CD8-positive, alpha-beta memory T cell (primary cell): Measurements from ENCODE around the gene ME3. TPM values are rescaled to one million over a fixed set of nuclear protein-coding genes. Genes with fewer than 3 reads are reported as not detected.

Source experiments
- CTCF ChIA-PET: fragments of 350-600 bp; sonication (Branson Sonifier 250); formaldehyde crosslinking; loops from one replicate; lab custom pipeline; 2021; ENCODE audit warnings: antibody characterized with exemption; lab: Charles Lee
- POLR2A ChIA-PET: fragments of 350-600 bp; sonication (Branson Sonifier 250); formaldehyde crosslinking; loops from one replicate; lab custom pipeline; 2021; ENCODE audit warnings: antibody characterized with exemption; lab: Charles Lee
- DNase-seq, 5 donors: peaks; one replicate each; pipeline versions ENCODE4 v3.0.0 to v3.0.0-alpha.2; 2020 to 2022; ENCODE audit warnings: mixed read lengths in 1 of 5
- H3K27ac ChIP-seq: one replicate; pipeline ENCODE4 v1.7.0; 2013; ENCODE audit warnings: low read depth, mild to moderate bottlenecking, low read length, moderate library complexity
- H3K27me3 ChIP-seq: 2 replicates; pipeline ENCODE4 v1.7.0; 2013; ENCODE audit warnings: low read length, mild to moderate bottlenecking; ENCODE audit not compliant: insufficient read depth, poor library complexity, severe bottlenecking
- H3K36me3 ChIP-seq: 2 replicates; pipeline ENCODE4 v1.7.0; 2013; ENCODE audit warnings: mild to moderate bottlenecking, low read length, moderate library complexity; ENCODE audit not compliant: insufficient read depth
- H3K4me1 ChIP-seq: 2 replicates; pipeline ENCODE4 v1.7.0; 2013; ENCODE audit warnings: mild to moderate bottlenecking, low read length, moderate library complexity; ENCODE audit not compliant: insufficient read depth
- H3K4me3 ChIP-seq: 2 replicates; pipeline ENCODE4 v1.7.0; 2013; ENCODE audit warnings: mild to moderate bottlenecking, low read length
- H3K9me3 ChIP-seq: 2 replicates; pipeline ENCODE4 v1.7.0; 2013; ENCODE audit warnings: mild to moderate bottlenecking, low read length
- H3K27ac Mint-ChIP-seq, 8 donors: one replicate each; pipeline ENCODE4 v1.8.0; 2020 to 2021; ENCODE audit warnings: mixed read lengths in 8 of 8, mild to moderate bottlenecking in 6 of 8, inconsistent platforms in 3 of 8, moderate library complexity in 3 of 8
- H3K27me3 Mint-ChIP-seq, 2 donors: one replicate each; pipeline ENCODE4 v1.8.0; 2020 to 2021; ENCODE audit warnings: mixed read lengths in 2 of 2, mild to moderate bottlenecking in 1 of 2, moderate library complexity in 1 of 2
- H3K36me3 Mint-ChIP-seq, 3 donors: one replicate each; pipeline ENCODE4 v1.8.0; 2020 to 2021; ENCODE audit warnings: mixed read lengths in 3 of 3, inconsistent platforms in 1 of 3, mild to moderate bottlenecking in 1 of 3
- H3K4me1 Mint-ChIP-seq, 3 donors: one replicate each; pipeline ENCODE4 v1.8.0; 2020 to 2021; ENCODE audit warnings: mixed read lengths in 3 of 3, inconsistent platforms in 1 of 3, mild to moderate bottlenecking in 1 of 3
- H3K4me3 Mint-ChIP-seq, 7 donors: one replicate each; pipeline ENCODE4 v1.8.0; 2020 to 2021; ENCODE audit warnings: mixed read lengths in 7 of 7, mild to moderate bottlenecking in 6 of 7, moderate library complexity in 4 of 7, inconsistent platforms in 2 of 7
- H3K9me3 Mint-ChIP-seq, 5 donors: one replicate each; pipeline ENCODE4 v1.8.0; 2020 to 2022; ENCODE audit warnings: mixed read lengths in 5 of 5, mild to moderate bottlenecking in 3 of 5, moderate library complexity in 2 of 5, inconsistent platforms in 1 of 5
- polyA plus RNA-seq: library from polyadenylated mRNA; unstranded; fragments of 300-500 nt; fragmentation: Illumina TruSeq; gene quantifications from one replicate; pipeline ENCODE4 v1.2.3, GENCODE V29; 2021
- total RNA-seq, 2 experiments: library from RNA; stranded (reverse); gene quantifications; one replicate each; pipeline ENCODE4 v1.2.3, GENCODE V29; 2021

The ME3 gene
- total and polyA plus RNA-seq, 3 experiments from 2014 or later = 1.0 to 1.3 TPM; not detected in 1

GRCh38 chr11:86687185-86687778 lies 14.9 kb upstream of the ME3 start:
- Histone ChIP-seq H3K36me3 (no peaks in the 10 kb centered on the region), H3K27ac (no peak overlapping the region), H3K9me3 (no peaks in the 10 kb centered on the region), H3K27me3 (no peaks in the 10 kb centered on the region), H3K4me1 (no peaks in the 10 kb centered on the region), H3K4me3 (no peak overlapping the region)
- Mint-ChIP-seq H3K27ac (no peak overlapping the region), H3K27me3 (peaks cover 8 to 19% of the 10 kb centered on the region in 2 donors), H3K4me3 (no peak overlapping the region), H3K36me3 (no peaks in the 10 kb centered on the region), H3K4me1 (no peaks in the 10 kb centered on the region), H3K9me3 (no peaks in the 10 kb centered on the region)
- CTCF ChIA-PET = interaction anchor here (0.7 kb wide), 1 partner anchor 16 kb away, joined by 3 read pairs; no protein-coding TSS in a partner anchor
- no peak for DNase-seq
- POLR2A ChIA-PET = no interaction called here

- no peaks in the 10 kb centered on the region for H3K36me3 ChIP-seq
- H3K4me3 Mint-ChIP-seq = no peak overlapping the region
- peaks cover 10 to 11% of the 10 kb centered on the region in 2 donors for H3K27me3 Mint-ChIP-seq
- H3K4me1 Mint-ChIP-seq = no peaks in the 10 kb centered on the region
- CTCF ChIA-PET = no interaction called here
- H3K9me3 Mint-ChIP-seq = peaks cover 0 to 2% (median 0%) of the 10 kb centered on the region in 5 donors
- no peaks in the 10 kb centered on the region for H3K4me1 ChIP-seq
- DNase-seq = no peak
- no peak overlapping the region for H3K4me3 ChIP-seq
- H3K27me3 ChIP-seq = no peaks in the 10 kb centered on the region
- H3K27ac ChIP-seq = no peak overlapping the region
- POLR2A ChIA-PET = no interaction called here
- no peaks in the 10 kb centered on the region for H3K36me3 Mint-ChIP-seq
- H3K9me3 ChIP-seq = no peaks in the 10 kb centered on the region
- no peak overlapping the region for H3K27ac Mint-ChIP-seq
Observed at GRCh38 chr11:86686531-86686930, 14.1 kb upstream of the ME3 start.

- H3K27me3 ChIP-seq = no peaks in the 10 kb centered on the region
- POLR2A ChIA-PET = no interaction called here
- no peak for DNase-seq
- H3K36me3 ChIP-seq = no peaks in the 10 kb centered on the region
- Mint-ChIP-seq H3K4me1 (no peaks in the 10 kb centered on the region), H3K27ac (no peak overlapping the region), H3K4me3 (no peak overlapping the region), H3K9me3 (peaks cover 0 to 2% (median 0%) of the 10 kb centered on the region in 5 donors), H3K27me3 (peaks cover 5 to 12% of the 10 kb centered on the region in 2 donors), H3K36me3 (no peaks in the 10 kb centered on the region)
- H3K4me3 ChIP-seq = no peak overlapping the region
- H3K9me3 ChIP-seq = no peaks in the 10 kb centered on the region
- H3K27ac ChIP-seq = no peak overlapping the region
- CTCF ChIA-PET = no interaction called here
- no peaks in the 10 kb centered on the region for H3K4me1 ChIP-seq
Observed at GRCh38 chr11:86681483-86681756, 9.0 kb upstream of the ME3 start.

- no peaks in the 10 kb centered on the region for H3K36me3 Mint-ChIP-seq
- ChIA-PET POLR2A (no interaction called here), CTCF (no interaction called here)
Observed at GRCh38 chr11:86680716-86681482, 8.5 kb upstream of the ME3 start.

DNA sequence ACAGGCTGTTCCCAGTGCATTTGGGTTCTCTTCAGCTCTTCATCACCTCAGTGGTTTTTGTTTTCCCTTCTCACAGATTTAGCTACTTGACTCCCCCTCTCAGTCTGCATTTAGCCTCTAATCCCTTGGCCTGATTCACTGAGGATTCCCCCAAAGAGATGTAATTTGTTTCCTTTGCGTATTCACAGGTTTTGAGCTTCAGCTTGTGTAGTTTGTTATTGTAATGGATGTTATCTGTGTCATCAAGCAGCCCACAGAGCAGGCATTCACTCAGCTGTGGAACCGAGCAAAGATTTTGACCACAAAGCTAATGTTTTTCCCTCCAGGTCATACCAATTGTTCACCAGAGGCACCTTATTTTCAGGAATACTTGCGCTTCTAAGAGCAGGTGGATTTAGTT lies 6.4 kb upstream of the ME3 start:
- Histone ChIP-seq H3K36me3 (no peaks in the 10 kb centered on the region), H3K9me3 (no peaks in the 10 kb centered on the region), H3K27ac (no peak overlapping the region), H3K4me3 (no peak overlapping the region), H3K4me1 (no peaks in the 10 kb centered on the region), H3K27me3 (no peaks in the 10 kb centered on the region)
- CTCF ChIA-PET = no interaction called here
- H3K4me1 Mint-ChIP-seq = no peaks in the 10 kb centered on the region
- H3K27me3 Mint-ChIP-seq = peaks cover 5 to 7% of the 10 kb centered on the region in 2 donors
- POLR2A ChIA-PET = no interaction called here
- peaks cover 0 to 2% (median 0%) of the 10 kb centered on the region in 5 donors for H3K9me3 Mint-ChIP-seq
- DNase-seq = no peak
- H3K27ac Mint-ChIP-seq = no peak overlapping the region
- no peak overlapping the region for H3K4me3 Mint-ChIP-seq
- no peaks in the 10 kb centered on the region for H3K36me3 Mint-ChIP-seq

More at GRCh38 chr11:86680716-86681482, 8.5 kb upstream of the ME3 start:
- H3K27me3 Mint-ChIP-seq = peaks cover 5 to 12% of the 10 kb centered on the region in 2 donors
- Histone ChIP-seq H3K4me1 (no peaks in the 10 kb centered on the region), H3K27me3 (no peaks in the 10 kb centered on the region), H3K27ac (no peak overlapping the region), H3K9me3 (no peaks in the 10 kb centered on the region), H3K4me3 (no peak overlapping the region), H3K36me3 (no peaks in the 10 kb centered on the region)
- H3K27ac Mint-ChIP-seq = no peak overlapping the region
- no peak for DNase-seq
- H3K4me1 Mint-ChIP-seq = no peaks in the 10 kb centered on the region
- H3K9me3 Mint-ChIP-seq = peaks cover 0 to 2% (median 0%) of the 10 kb centered on the region in 5 donors
- no peak overlapping the region for H3K4me3 Mint-ChIP-seq

- no peak overlapping the region for H3K4me3 Mint-ChIP-seq
- H3K27me3 Mint-ChIP-seq = peaks cover 6 to 7% of the 10 kb centered on the region in 2 donors
- Histone ChIP-seq H3K9me3 (no peaks in the 10 kb centered on the region), H3K27me3 (no peaks in the 10 kb centered on the region), H3K4me3 (no peak overlapping the region), H3K27ac (no peak overlapping the region), H3K4me1 (no peaks in the 10 kb centered on the region), H3K36me3 (no peaks in the 10 kb centered on the region)
- no peak overlapping the region for H3K27ac Mint-ChIP-seq
- peaks cover 0 to 1% (median 0%) of the 10 kb centered on the region in 3 donors for H3K4me1 Mint-ChIP-seq
- DNase-seq = no peak
- H3K9me3 Mint-ChIP-seq = peaks cover 0 to 2% (median 0%) of the 10 kb centered on the region in 5 donors
- ChIA-PET POLR2A (no interaction called here), CTCF (no interaction called here)
- H3K36me3 Mint-ChIP-seq = no peaks in the 10 kb centered on the region
Observed at GRCh38 chr11:86678296-86678695, 5.9 kb upstream of the ME3 start.

DNA sequence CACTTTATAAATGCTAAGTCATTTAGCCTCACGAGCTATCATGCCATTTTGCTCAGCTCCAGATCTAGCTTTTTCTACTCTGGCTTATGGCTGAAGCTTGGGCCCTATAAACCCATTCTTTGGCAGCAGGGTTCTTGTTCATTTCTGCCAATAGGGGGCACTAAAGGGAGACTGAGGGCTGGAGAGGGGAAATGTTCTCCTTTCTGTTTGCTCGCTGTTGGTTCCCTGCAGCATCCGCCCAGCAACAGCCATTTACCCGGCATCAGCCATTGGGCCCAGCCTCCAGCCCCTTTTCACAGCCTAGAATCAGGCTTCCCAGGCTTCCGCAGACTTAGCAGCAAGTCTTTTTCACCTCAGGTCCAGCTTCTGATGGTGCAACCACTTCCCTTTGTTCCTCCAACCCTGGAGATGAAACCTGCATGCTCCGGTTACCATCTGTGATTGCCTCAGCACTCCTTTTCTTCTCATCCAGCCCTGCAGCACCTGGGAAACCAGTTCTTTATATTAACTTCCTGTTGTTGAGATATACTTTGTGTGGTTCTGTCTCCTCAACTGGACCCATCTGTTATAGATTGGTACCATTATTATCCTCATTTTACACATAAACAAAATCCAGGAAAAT lies 4.2 kb upstream of the ME3 start:
- DNase-seq = no peak
- ChIA-PET CTCF (no interaction called here), POLR2A (no interaction called here)
- Mint-ChIP-seq H3K27me3 (peaks cover 2 to 5% of the 10 kb centered on the region in 2 donors), H3K36me3 (no peaks in the 10 kb centered on the region), H3K27ac (no peak overlapping the region), H3K4me1 (peaks cover 0 to 7% (median 4%) of the 10 kb centered on the region in 3 donors), H3K4me3 (no peak overlapping the region), H3K9me3 (peaks cover 0 to 2% (median 0%) of the 10 kb centered on the region in 5 donors)
- no peaks in the 10 kb centered on the region for H3K27me3 ChIP-seq
- H3K4me1 ChIP-seq = no peaks in the 10 kb centered on the region
- H3K4me3 ChIP-seq = no peak overlapping the region
- H3K27ac ChIP-seq = no peak overlapping the region
- H3K9me3 ChIP-seq = no peaks in the 10 kb centered on the region
- no peaks in the 10 kb centered on the region for H3K36me3 ChIP-seq

DNA sequence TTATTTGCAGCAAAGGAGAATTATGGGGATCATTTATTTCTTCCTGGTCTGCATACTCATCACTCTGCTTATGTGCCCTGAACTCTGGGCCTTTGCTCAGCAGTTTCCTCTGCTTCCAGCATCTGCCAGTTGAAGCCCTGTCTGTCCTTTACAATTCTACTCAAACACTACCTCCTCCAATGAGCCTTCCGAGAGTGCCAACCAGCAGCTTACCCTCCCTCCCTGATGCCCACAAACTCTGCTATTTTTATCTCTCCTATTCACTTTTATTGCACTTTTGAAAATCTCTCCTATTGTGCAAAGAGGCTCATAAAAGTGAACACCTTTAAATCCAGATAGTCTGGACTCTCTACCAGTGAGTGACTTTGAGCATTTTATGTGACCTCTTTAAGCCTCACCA lies 3.6 kb upstream of the ME3 start:
- peaks cover 0 to 2% (median 0%) of the 10 kb centered on the region in 5 donors for H3K9me3 Mint-ChIP-seq
- H3K4me3 Mint-ChIP-seq = no peak overlapping the region
- POLR2A ChIA-PET = no interaction called here

More for the DNA sequence above, 3.6 kb upstream of the ME3 start:
- Histone ChIP-seq H3K27ac (no peak overlapping the region), H3K4me3 (no peak overlapping the region), H3K4me1 (peaks cover 5% of the 10 kb centered on the region), H3K9me3 (no peaks in the 10 kb centered on the region), H3K27me3 (no peaks in the 10 kb centered on the region), H3K36me3 (no peaks in the 10 kb centered on the region)
- Mint-ChIP-seq H3K4me1 (peaks cover 5 to 12% (median 9%) of the 10 kb centered on the region in 3 donors), H3K27me3 (peaks cover 6 to 10% of the 10 kb centered on the region in 2 donors), H3K36me3 (no peaks in the 10 kb centered on the region), H3K27ac (no peak overlapping the region)
- CTCF ChIA-PET = no interaction called here
- DNase-seq = no peak
